Neutrophil (primary cell): Measurements from ENCODE around the gene LRRC75A.

Experiments used
- H3K27ac ChIP-seq: fragments of 200-600 bp; sonication (generic); 2 replicates; pipeline ENCODE4 v1.5.1; 2016; ENCODE audit warnings: mild to moderate bottlenecking, moderate library complexity
- H3K27me3 ChIP-seq: fragments of 200-600 bp; sonication (generic); 2 replicates; pipeline ENCODE4 v1.6.0; 2016; ENCODE audit warnings: mild to moderate bottlenecking
- H3K36me3 ChIP-seq: fragments of 200-600 bp; sonication (generic); 2 replicates; pipeline ENCODE4 v1.5.1; 2017
- H3K4me1 ChIP-seq, 2 experiments: fragments of 200-600 bp in 1 of 2; sonication (generic) in 1 of 2; 1 replicate in 1 of 2; 2 replicates in 1 of 2; pipeline versions ENCODE4 v1.5.1 to v1.6.1; 2013 to 2016; ENCODE audit warnings: low read depth in 1 of 2, low read length in 1 of 2, mild to moderate bottlenecking in 1 of 2, moderate library complexity in 1 of 2; ENCODE audit not compliant: control insufficient read depth in 1 of 2, insufficient read depth in 1 of 2
- H3K4me3 ChIP-seq, 2 experiments: fragments of 200-600 bp in 1 of 2; sonication (generic) in 1 of 2; 1 replicate in 1 of 2; 2 replicates in 1 of 2; pipeline ENCODE4 v1.5.1; 2013 to 2016; ENCODE audit warnings: low read depth in 1 of 2, low read length in 1 of 2, mild to moderate bottlenecking in 1 of 2, moderate library complexity in 1 of 2
- H3K9me3 ChIP-seq: fragments of 200-600 bp; sonication (generic); 2 replicates; pipeline ENCODE4 v1.5.1; 2016
- TF ChIP-seq, protein P1 (sequence below): fragments of 200-600 bp; sonication (generic); IDR thresholded peaks from 2 replicates; pipeline ENCODE4 v1.5.1; 2016; ENCODE audit warnings: antibody characterized with exemption

The LRRC75A gene

GRCh38 chr17:16450028-16450427, 42.0 kb downstream of the LRRC75A start:
- Histone ChIP-seq H3K36me3 (peaks cover 52% of the 10 kb centered on the region), H3K9me3 (no peaks in the 10 kb centered on the region), H3K27ac (no peak overlapping the region), H3K4me3 (no peak overlapping the region), H3K4me1 (peaks cover 4 to 6% of the 10 kb centered on the region in 2 experiments), H3K27me3 (no peaks in the 10 kb centered on the region)
- TF ChIP-seq, protein P1, sequence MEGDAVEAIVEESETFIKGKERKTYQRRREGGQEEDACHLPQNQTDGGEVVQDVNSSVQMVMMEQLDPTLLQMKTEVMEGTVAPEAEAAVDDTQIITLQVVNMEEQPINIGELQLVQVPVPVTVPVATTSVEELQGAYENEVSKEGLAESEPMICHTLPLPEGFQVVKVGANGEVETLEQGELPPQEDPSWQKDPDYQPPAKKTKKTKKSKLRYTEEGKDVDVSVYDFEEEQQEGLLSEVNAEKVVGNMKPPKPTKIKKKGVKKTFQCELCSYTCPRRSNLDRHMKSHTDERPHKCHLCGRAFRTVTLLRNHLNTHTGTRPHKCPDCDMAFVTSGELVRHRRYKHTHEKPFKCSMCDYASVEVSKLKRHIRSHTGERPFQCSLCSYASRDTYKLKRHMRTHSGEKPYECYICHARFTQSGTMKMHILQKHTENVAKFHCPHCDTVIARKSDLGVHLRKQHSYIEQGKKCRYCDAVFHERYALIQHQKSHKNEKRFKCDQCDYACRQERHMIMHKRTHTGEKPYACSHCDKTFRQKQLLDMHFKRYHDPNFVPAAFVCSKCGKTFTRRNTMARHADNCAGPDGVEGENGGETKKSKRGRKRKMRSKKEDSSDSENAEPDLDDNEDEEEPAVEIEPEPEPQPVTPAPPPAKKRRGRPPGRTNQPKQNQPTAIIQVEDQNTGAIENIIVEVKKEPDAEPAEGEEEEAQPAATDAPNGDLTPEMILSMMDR: no peak

DNA sequence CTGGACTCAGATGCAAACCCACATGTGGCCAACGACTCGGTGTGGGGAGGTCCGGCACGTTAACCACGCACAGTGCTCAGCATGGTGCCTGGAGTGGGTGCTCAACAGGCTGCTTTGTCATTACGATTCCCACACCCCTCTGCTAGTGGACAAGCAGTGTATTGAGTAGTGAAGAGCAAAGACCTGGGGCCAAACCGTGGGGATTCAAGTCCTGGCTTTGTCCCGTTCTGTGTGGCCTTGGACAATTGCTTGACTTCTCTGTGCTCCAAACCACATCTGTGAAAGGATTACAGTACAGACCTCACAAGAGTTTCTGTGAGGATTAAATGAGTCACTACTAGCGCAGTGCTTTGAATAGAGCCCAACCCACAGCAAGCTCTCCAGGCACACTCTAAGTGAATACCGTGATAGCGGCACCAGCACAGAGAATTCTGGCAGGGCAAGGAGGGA, 42.8 kb downstream of the LRRC75A start:
- Histone ChIP-seq H3K36me3 (peaks cover 53% of the 10 kb centered on the region), H3K27me3 (no peaks in the 10 kb centered on the region), H3K4me1 (peaks cover 7 to 8% of the 10 kb centered on the region in 2 experiments), H3K9me3 (no peaks in the 10 kb centered on the region), H3K4me3 (no peak overlapping the region), H3K27ac (no peak overlapping the region)
- TF ChIP-seq, protein P1: no peak

DNA sequence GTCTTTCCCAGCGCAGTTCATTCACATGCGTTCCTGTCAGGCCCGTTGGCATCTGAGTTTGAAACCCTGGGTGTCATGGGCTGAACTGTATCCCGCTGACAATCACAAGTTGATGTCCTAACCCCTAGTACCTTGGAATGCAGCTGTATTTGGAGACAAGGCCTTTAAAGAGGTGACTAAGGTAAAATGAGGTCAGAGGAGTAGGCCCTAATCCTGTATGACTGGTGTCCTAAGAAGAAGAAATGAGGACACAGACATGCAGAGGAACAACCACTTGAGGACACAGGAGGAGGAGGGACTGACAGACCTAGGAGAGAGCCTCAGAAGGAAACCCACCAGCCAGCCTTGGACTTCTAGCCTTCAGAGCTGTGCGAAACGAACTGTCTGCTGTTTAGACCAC, 43.5 kb downstream of the LRRC75A start:
- peaks cover 58% of the 10 kb centered on the region for H3K36me3 ChIP-seq
- no peak overlapping the region for H3K27ac ChIP-seq
- H3K9me3 ChIP-seq: no peaks in the 10 kb centered on the region
- H3K4me3 ChIP-seq: no peak overlapping the region
- TF ChIP-seq, protein P1: no peak
- peaks cover 10 to 15% of the 10 kb centered on the region in 2 experiments for H3K4me1 ChIP-seq
- H3K27me3 ChIP-seq: no peaks in the 10 kb centered on the region

DNA sequence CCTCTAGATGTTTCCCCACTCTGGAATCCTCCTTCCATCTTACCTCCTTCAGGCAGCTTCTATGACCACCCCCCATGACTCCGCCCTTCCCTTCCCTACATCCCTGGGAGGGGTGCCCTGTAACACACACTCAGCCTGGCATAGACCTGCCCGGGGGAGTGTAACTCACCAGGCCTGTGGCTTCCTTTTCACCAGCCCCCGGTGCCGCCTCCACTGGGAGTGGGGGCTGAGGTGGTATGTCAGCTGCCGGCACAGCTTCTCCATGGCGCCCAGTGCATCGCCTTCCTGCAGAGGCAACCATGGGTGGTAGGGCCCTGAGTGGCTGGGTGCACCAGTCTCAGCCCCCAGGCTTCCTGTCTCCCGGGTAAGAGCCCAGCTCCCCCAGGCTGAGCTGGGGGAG, 44.3 kb downstream of the LRRC75A start:
- TF ChIP-seq, protein P1: no peak
- H3K27me3 ChIP-seq: no peaks in the 10 kb centered on the region
- H3K4me3 ChIP-seq: no peak overlapping the region
- no peaks in the 10 kb centered on the region for H3K9me3 ChIP-seq
- no peak overlapping the region for H3K27ac ChIP-seq
- peaks cover 15 to 19% of the 10 kb centered on the region in 2 experiments for H3K4me1 ChIP-seq
- H3K36me3 ChIP-seq: peaks cover 66% of the 10 kb centered on the region

DNA sequence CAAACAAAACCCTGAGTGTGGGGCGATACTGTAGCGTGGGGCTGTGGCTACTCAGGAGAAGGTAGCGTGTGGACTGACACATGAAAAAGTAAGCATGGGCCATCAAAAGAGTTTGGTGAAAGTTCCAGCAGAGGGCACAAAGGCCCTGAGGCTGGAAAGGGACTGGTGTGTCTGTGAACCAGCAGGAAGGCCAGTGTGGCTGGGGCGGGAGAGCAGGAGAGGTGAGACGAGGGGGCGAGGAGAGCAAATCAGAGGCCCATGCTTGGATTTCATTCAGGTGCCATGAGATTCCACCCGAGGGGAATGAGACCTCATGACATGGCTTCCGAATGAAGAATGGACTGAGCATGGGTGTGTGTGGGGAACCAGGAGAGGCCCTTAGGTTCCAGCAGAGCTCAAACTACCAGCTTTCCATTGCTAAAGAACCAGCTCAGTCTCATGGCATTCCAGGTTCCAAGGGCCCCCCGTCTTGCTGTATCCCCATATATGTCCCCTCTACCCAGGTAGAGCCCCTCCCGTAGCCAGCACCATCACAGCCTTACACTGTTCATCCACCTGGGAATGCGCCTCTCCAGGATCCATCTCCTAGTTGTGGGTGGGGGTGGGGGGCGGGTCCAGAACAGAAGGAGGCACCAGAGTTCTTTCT, 45.5 kb downstream of the LRRC75A start:
- Histone ChIP-seq H3K4me1 (peaks cover 27 to 31% of the 10 kb centered on the region in 2 experiments), H3K27ac (no peak overlapping the region), H3K27me3 (no peaks in the 10 kb centered on the region), H3K4me3 (no peak overlapping the region), H3K36me3 (peaks cover 67% of the 10 kb centered on the region), H3K9me3 (no peaks in the 10 kb centered on the region)
- TF ChIP-seq, protein P1: no peak
